Vagina (tissue), 2 donors: Measurements from ENCODE around the gene SLC12A8.

Experiments used
- CTCF ChIP-seq, 3 experiments: fragments of 450-650 bp in 2 of 3; fragments of 200-600 bp in 1 of 3; sonication (generic) in 1 of 3; IDR thresholded peaks; one replicate each; pipeline ENCODE4 v1.5.1; 2017 to 2019; ENCODE audit warnings: antibody characterized with exemption in 3 of 3, mild to moderate bottlenecking in 2 of 3, moderate library complexity in 2 of 3
- POLR2A ChIP-seq, 2 donors: fragments of 450-650 bp; IDR thresholded peaks; one replicate each; pipeline ENCODE4 v1.6.1; 2017; ENCODE audit warnings: antibody characterized with exemption in 2 of 2, mild to moderate bottlenecking in 2 of 2, moderate library complexity in 2 of 2
- POLR2AphosphoS5 ChIP-seq, 2 donors: sonication (generic); formaldehyde crosslinking; IDR thresholded peaks; one replicate each; pipeline ENCODE4 v1.9.0; 2017; ENCODE audit warnings: antibody characterized with exemption in 2 of 2, mild to moderate bottlenecking in 2 of 2, low read depth in 1 of 2; ENCODE audit not compliant: insufficient read depth in 1 of 2

GRCh38 chr3:125035217-125035616 lies 177.3 kb downstream of the SLC12A8 start:
- no peak for TF ChIP-seq POLR2AphosphoS5 (IDR thresholded peaks at IDR 0.05; ENCODE audit: insufficient read depth in 1 of 2, low read depth in 1 of 2)
- no peak for TF ChIP-seq CTCF (IDR thresholded peaks at IDR 0.05)
- no peak for TF ChIP-seq POLR2A (IDR thresholded peaks at IDR 0.05)
